GM12875 (cell line): ENCODE data around the gene DPRX.

Experiments
- H3K4me3 ChIP-seq: one replicate; pipeline ENCODE4 v1.5.1; 2011; ENCODE audit warnings: low read depth, low read length, control low read depth
- CTCF ChIP-seq: IDR thresholded peaks from 2 replicates; pipeline ENCODE4 v1.5.1; 2011; ENCODE audit warnings: low read depth, mild to moderate bottlenecking, control low read depth, inconsistent platforms, low read length, moderate library complexity, borderline replicate concordance; ENCODE audit not compliant: insufficient read depth

Gene DPRX

GRCh38 chr19:53631949-53632407, at the start of gene DPRX:
Gene DPRX, plus strand, starts transcription at chr19:53631999. Its CDS starts 108 bp downstream, at chr19:53632107.
- no peak within 1 kb of the TSS for H3K4me3 ChIP-seq
- TF ChIP-seq CTCF = no peak

GRCh38 chr19:53583181-53583580, 48.6 kb upstream of the DPRX start:
- no peak overlapping the region for H3K4me3 ChIP-seq
- no peak for TF ChIP-seq CTCF

GRCh38 chr19:53586277-53586691, 45.5 kb upstream of the DPRX start:
- TF ChIP-seq CTCF = no peak
- H3K4me3 ChIP-seq = no peak overlapping the region

GRCh38 chr19:53594811-53595509, 36.8 kb upstream of the DPRX start:
- no peak for TF ChIP-seq CTCF
- H3K4me3 ChIP-seq = no peak overlapping the region

GRCh38 chr19:53595510-53595867, 36.3 kb upstream of the DPRX start:
- H3K4me3 ChIP-seq = no peak overlapping the region
- TF ChIP-seq CTCF = no peak

GRCh38 chr19:53596056-53596455, 35.7 kb upstream of the DPRX start:
- no peak overlapping the region for H3K4me3 ChIP-seq
- TF ChIP-seq CTCF = no peak

- H3K4me3 ChIP-seq = no peak overlapping the region
- no peak for TF ChIP-seq CTCF
Observed at GRCh38 chr19:53597023-53597422, 34.8 kb upstream of the DPRX start.
